ENCODE results near the gene ASPHD2. TPM values are rescaled to one million over a fixed set of nuclear protein-coding genes. Genes with fewer than 3 reads are reported as not detected.

The ASPHD2 gene
- polyA plus RNA-seq, 2 donors = 0.43 to 1.5 TPM

GRCh38 chr22:26463101-26463661 is 34.1 kb downstream of the ASPHD2 start:
- Histone ChIP-seq H3K27ac (ENCODE audit: low read depth in 2 of 2, low read length in 1 of 2) (no peak overlapping the region), H3K4me3 (ENCODE audit: low read depth in 1 of 2, low read length in 2 of 2) (no peak overlapping the region), H3K27me3 (ENCODE audit: control insufficient read depth in 1 of 2, insufficient read depth in 2 of 2, low read length in 2 of 2) (no peaks in the 10 kb centered on the region), H3K9me3 (ENCODE audit: control insufficient read depth in 2 of 2, insufficient read depth in 1 of 2, low read depth in 1 of 2, low read length in 1 of 2) (no peaks in the 10 kb centered on the region), H3K4me1 (ENCODE audit: control insufficient read depth in 2 of 2, insufficient read depth in 2 of 2, low read length in 1 of 2) (no peaks in the 10 kb centered on the region), H3K36me3 (ENCODE audit: control insufficient read depth in 2 of 2, insufficient read depth in 2 of 2, low read length in 1 of 2) (peaks cover 18 to 40% of the 10 kb centered on the region in 2 donors)
- whole genome bisulfite sequencing, 2 donors = 79 to 85% methylated on average over 10 of the region's 10 CpGs

- Histone ChIP-seq H3K27me3 (ENCODE audit: control insufficient read depth in 1 of 2, insufficient read depth in 2 of 2, low read length in 2 of 2) (no peaks in the 10 kb centered on the region), H3K4me1 (ENCODE audit: control insufficient read depth in 2 of 2, insufficient read depth in 2 of 2, low read length in 1 of 2) (no peaks in the 10 kb centered on the region), H3K4me3 (ENCODE audit: low read depth in 1 of 2, low read length in 2 of 2) (no peak overlapping the region), H3K9me3 (ENCODE audit: control insufficient read depth in 2 of 2, insufficient read depth in 1 of 2, low read depth in 1 of 2, low read length in 1 of 2) (no peaks in the 10 kb centered on the region), H3K27ac (ENCODE audit: low read depth in 2 of 2, low read length in 1 of 2) (no peak overlapping the region), H3K36me3 (ENCODE audit: control insufficient read depth in 2 of 2, insufficient read depth in 2 of 2, low read length in 1 of 2) (peaks cover 18 to 41% of the 10 kb centered on the region in 2 donors)
- 80 to 86% methylated on average over 9 of the region's 9 CpGs for WGBS, 2 donors
Measured at GRCh38 chr22:26463688-26464087, 34.6 kb downstream of the ASPHD2 start.

GRCh38 chr22:26464312-26464711 is 35.3 kb downstream of the ASPHD2 start:
- no peak overlapping the region for H3K27ac ChIP-seq (ENCODE audit: low read depth in 2 of 2, low read length in 1 of 2)
- no peaks in the 10 kb centered on the region for H3K9me3 ChIP-seq (ENCODE audit: control insufficient read depth in 2 of 2, insufficient read depth in 1 of 2, low read depth in 1 of 2, low read length in 1 of 2)
- no peaks in the 10 kb centered on the region for H3K4me1 ChIP-seq (ENCODE audit: control insufficient read depth in 2 of 2, insufficient read depth in 2 of 2, low read length in 1 of 2)
- 59 to 66% methylated on average over 7 of the region's 7 CpGs for WGBS, 2 donors
- H3K27me3 ChIP-seq (ENCODE audit: control insufficient read depth in 1 of 2, insufficient read depth in 2 of 2, low read length in 2 of 2) = no peaks in the 10 kb centered on the region
- H3K4me3 ChIP-seq (ENCODE audit: low read depth in 1 of 2, low read length in 2 of 2) = no peak overlapping the region
- peaks cover 18 to 41% of the 10 kb centered on the region in 2 donors for H3K36me3 ChIP-seq (ENCODE audit: control insufficient read depth in 2 of 2, insufficient read depth in 2 of 2, low read length in 1 of 2)

GRCh38 chr22:26466196-26466595 is 37.1 kb downstream of the ASPHD2 start:
- no peak overlapping the region for H3K27ac ChIP-seq (ENCODE audit: low read depth in 2 of 2, low read length in 1 of 2)
- no peaks in the 10 kb centered on the region for H3K27me3 ChIP-seq (ENCODE audit: control insufficient read depth in 1 of 2, insufficient read depth in 2 of 2, low read length in 2 of 2)
- no peak overlapping the region for H3K4me3 ChIP-seq (ENCODE audit: low read depth in 1 of 2, low read length in 2 of 2)
- 88 to 89% methylated on average over 5 of the region's 5 CpGs for WGBS, 2 donors
- no peaks in the 10 kb centered on the region for H3K4me1 ChIP-seq (ENCODE audit: control insufficient read depth in 2 of 2, insufficient read depth in 2 of 2, low read length in 1 of 2)
- H3K9me3 ChIP-seq (ENCODE audit: control insufficient read depth in 2 of 2, insufficient read depth in 1 of 2, low read depth in 1 of 2, low read length in 1 of 2) = no peaks in the 10 kb centered on the region
- H3K36me3 ChIP-seq (ENCODE audit: control insufficient read depth in 2 of 2, insufficient read depth in 2 of 2, low read length in 1 of 2) = peaks cover 24 to 54% of the 10 kb centered on the region in 2 donors

GRCh38 chr22:26470807-26471206 is 41.7 kb downstream of the ASPHD2 start:
- peaks cover 12 to 33% of the 10 kb centered on the region in 2 donors for H3K36me3 ChIP-seq (ENCODE audit: control insufficient read depth in 2 of 2, insufficient read depth in 2 of 2, low read length in 1 of 2)
- no peaks in the 10 kb centered on the region for H3K27me3 ChIP-seq (ENCODE audit: control insufficient read depth in 1 of 2, insufficient read depth in 2 of 2, low read length in 2 of 2)
- H3K4me1 ChIP-seq (ENCODE audit: control insufficient read depth in 2 of 2, insufficient read depth in 2 of 2, low read length in 1 of 2) = no peaks in the 10 kb centered on the region
- H3K27ac ChIP-seq (ENCODE audit: low read depth in 2 of 2, low read length in 1 of 2) = no peak overlapping the region
- no peak overlapping the region for H3K4me3 ChIP-seq (ENCODE audit: low read depth in 1 of 2, low read length in 2 of 2)
- H3K9me3 ChIP-seq (ENCODE audit: control insufficient read depth in 2 of 2, insufficient read depth in 1 of 2, low read depth in 1 of 2, low read length in 1 of 2) = no peaks in the 10 kb centered on the region
- 94 to 95% methylated on average over 2 of the region's 2 CpGs for WGBS, 2 donors

- Histone ChIP-seq H3K36me3 (ENCODE audit: control insufficient read depth in 2 of 2, insufficient read depth in 2 of 2, low read length in 1 of 2) (peaks cover 9 to 28% of the 10 kb centered on the region in 2 donors), H3K4me3 (ENCODE audit: low read depth in 1 of 2, low read length in 2 of 2) (no peak overlapping the region), H3K27me3 (ENCODE audit: control insufficient read depth in 1 of 2, insufficient read depth in 2 of 2, low read length in 2 of 2) (no peaks in the 10 kb centered on the region), H3K9me3 (ENCODE audit: control insufficient read depth in 2 of 2, insufficient read depth in 1 of 2, low read depth in 1 of 2, low read length in 1 of 2) (no peaks in the 10 kb centered on the region), H3K27ac (ENCODE audit: low read depth in 2 of 2, low read length in 1 of 2) (peak overlapping the region; percentile 8 to 16), H3K4me1 (ENCODE audit: control insufficient read depth in 2 of 2, insufficient read depth in 2 of 2, low read length in 1 of 2) (no peaks in the 10 kb centered on the region)
- 65 to 73% methylated on average over 5 of the region's 5 CpGs for WGBS, 2 donors
Measured at GRCh38 chr22:26471522-26471921, 42.5 kb downstream of the ASPHD2 start.

GRCh38 chr22:26474682-26475081 is 45.6 kb downstream of the ASPHD2 start:
- no peaks in the 10 kb centered on the region for H3K27me3 ChIP-seq (ENCODE audit: control insufficient read depth in 1 of 2, insufficient read depth in 2 of 2, low read length in 2 of 2)
- no peak overlapping the region for H3K4me3 ChIP-seq (ENCODE audit: low read depth in 1 of 2, low read length in 2 of 2)
- H3K4me1 ChIP-seq (ENCODE audit: control insufficient read depth in 2 of 2, insufficient read depth in 2 of 2, low read length in 1 of 2) = peaks cover 2 to 3% of the 10 kb centered on the region in 2 donors
- H3K36me3 ChIP-seq (ENCODE audit: control insufficient read depth in 2 of 2, insufficient read depth in 2 of 2, low read length in 1 of 2) = peaks cover 9 to 26% of the 10 kb centered on the region in 2 donors
- H3K27ac ChIP-seq (ENCODE audit: low read depth in 2 of 2, low read length in 1 of 2) = no peak overlapping the region
- H3K9me3 ChIP-seq (ENCODE audit: control insufficient read depth in 2 of 2, insufficient read depth in 1 of 2, low read depth in 1 of 2, low read length in 1 of 2) = no peaks in the 10 kb centered on the region

- H3K4me3 ChIP-seq (ENCODE audit: low read depth in 1 of 2, low read length in 2 of 2) = no peak overlapping the region
- H3K4me1 ChIP-seq (ENCODE audit: control insufficient read depth in 2 of 2, insufficient read depth in 2 of 2, low read length in 1 of 2) = peaks cover 2 to 12% of the 10 kb centered on the region in 2 donors
- WGBS, 2 donors = 89 to 90% methylated on average over 4 of the region's 4 CpGs
- H3K9me3 ChIP-seq (ENCODE audit: control insufficient read depth in 2 of 2, insufficient read depth in 1 of 2, low read depth in 1 of 2, low read length in 1 of 2) = no peaks in the 10 kb centered on the region
- H3K27me3 ChIP-seq (ENCODE audit: control insufficient read depth in 1 of 2, insufficient read depth in 2 of 2, low read length in 2 of 2) = no peaks in the 10 kb centered on the region
- H3K36me3 ChIP-seq (ENCODE audit: control insufficient read depth in 2 of 2, insufficient read depth in 2 of 2, low read length in 1 of 2) = peaks cover 2 to 9% of the 10 kb centered on the region in 2 donors
- H3K27ac ChIP-seq (ENCODE audit: low read depth in 2 of 2, low read length in 1 of 2) = no peak overlapping the region
Measured at GRCh38 chr22:26476705-26477340, 47.8 kb downstream of the ASPHD2 start.

- Histone ChIP-seq H3K36me3 (ENCODE audit: control insufficient read depth in 2 of 2, insufficient read depth in 2 of 2, low read length in 1 of 2) (peaks cover 2 to 7% of the 10 kb centered on the region in 2 donors), H3K9me3 (ENCODE audit: control insufficient read depth in 2 of 2, insufficient read depth in 1 of 2, low read depth in 1 of 2, low read length in 1 of 2) (no peaks in the 10 kb centered on the region), H3K27ac (ENCODE audit: low read depth in 2 of 2, low read length in 1 of 2) (no peak overlapping the region), H3K4me1 (ENCODE audit: control insufficient read depth in 2 of 2, insufficient read depth in 2 of 2, low read length in 1 of 2) (peaks cover 2 to 12% of the 10 kb centered on the region in 2 donors), H3K4me3 (ENCODE audit: low read depth in 1 of 2, low read length in 2 of 2) (no peak overlapping the region), H3K27me3 (ENCODE audit: control insufficient read depth in 1 of 2, insufficient read depth in 2 of 2, low read length in 2 of 2) (no peaks in the 10 kb centered on the region)
- 43 to 45% methylated on average over 4 of the region's 4 CpGs for WGBS, 2 donors
Measured at GRCh38 chr22:26477341-26477731, 48.3 kb downstream of the ASPHD2 start.

Measured in esophagus (tissue), 2 donors.